DND-41 (cell line): Measurements from ENCODE around the gene TAF6.
A peak's percentile ranks its signal among the peaks of the same experiment; 100 is the strongest.
"Not testable (repeated sequence)": the region's sequence is repeated elsewhere in the genome, so short reads cannot be mapped to it uniquely, and the experiment has no call there.

ENCODE experiments used
- ATAC-seq: fragments of 200-7000 bp; cut with Tn5 transposase; 3 replicates; pipeline ENCODE4 v1.9.1; 2021; ENCODE audit warnings: low read depth; ENCODE audit not compliant: insufficient read depth
- DNase-seq: peaks from one replicate; pipeline ENCODE4 v3.0.0-alpha.2; 2020
- H2AFZ ChIP-seq: 2 replicates; pipeline ENCODE4 v1.6.0; 2012; ENCODE audit warnings: low read depth, low read length
- H3K27ac ChIP-seq: 2 replicates; pipeline ENCODE4 v1.5.1; 2012; ENCODE audit warnings: low read length, inconsistent platforms
- H3K27me3 ChIP-seq: fragments of 200-600 bp; sonication (generic); 2 replicates; pipeline ENCODE4 v1.6.0; 2012; ENCODE audit warnings: low read length, mild to moderate bottlenecking, inconsistent platforms; ENCODE audit not compliant: insufficient read depth, poor library complexity
- H3K36me3 ChIP-seq: 2 replicates; pipeline ENCODE4 v1.5.1; 2012; ENCODE audit warnings: low read length, inconsistent platforms; ENCODE audit not compliant: insufficient read depth
- H3K4me1 ChIP-seq: 2 replicates; pipeline ENCODE4 v1.5.1; 2012; ENCODE audit warnings: mild to moderate bottlenecking, low read length; ENCODE audit not compliant: insufficient read depth
- H3K4me2 ChIP-seq: 2 replicates; pipeline ENCODE4 v1.6.0; 2012; ENCODE audit warnings: mild to moderate bottlenecking, moderate library complexity, low read length, inconsistent platforms; ENCODE audit not compliant: insufficient read depth
- H3K4me3 ChIP-seq, 2 experiments: fragments of 200-600 bp in 1 of 2; shearing (Covaris generic) in 1 of 2; 2 replicates each; pipeline ENCODE4 v1.5.1; 2012 to 2016; ENCODE audit warnings: inconsistent platforms in 2 of 2, low read length in 2 of 2, mild to moderate bottlenecking in 2 of 2, low read depth in 1 of 2, moderate library complexity in 1 of 2
- H3K79me2 ChIP-seq: 2 replicates; pipeline ENCODE4 v1.6.0; 2012; ENCODE audit warnings: low read length, inconsistent platforms; ENCODE audit not compliant: insufficient read depth
- H3K9ac ChIP-seq: 2 replicates; pipeline ENCODE4 v1.6.0; 2012; ENCODE audit warnings: low read depth, mild to moderate bottlenecking, inconsistent platforms, low read length, moderate library complexity
- H3K9me3 ChIP-seq: 2 replicates; pipeline ENCODE4 v1.5.1; 2012; ENCODE audit warnings: low read length, moderate library complexity, mild to moderate bottlenecking, inconsistent platforms; ENCODE audit not compliant: insufficient read depth, severe bottlenecking
- H4K20me1 ChIP-seq: 2 replicates; pipeline ENCODE4 v1.6.0; 2012; ENCODE audit warnings: low read length; ENCODE audit not compliant: insufficient read depth
- EZH2 ChIP-seq: IDR thresholded peaks from 3 replicates; pipeline ENCODE4 v1.6.1; 2012; ENCODE audit warnings: borderline replicate concordance, low read depth, mild to moderate bottlenecking, moderate library complexity, low read length, inconsistent platforms; ENCODE audit not compliant: severe bottlenecking
- TF ChIP-seq, protein P1 (sequence below): IDR thresholded peaks from 2 replicates; pipeline ENCODE4 v1.5.1; 2012; ENCODE audit warnings: borderline replicate concordance, low read length, moderate library complexity, mild to moderate bottlenecking; ENCODE audit not compliant: poor library complexity, severe bottlenecking; ENCODE audit errors: extremely low read depth

Gene TAF6

DNA sequence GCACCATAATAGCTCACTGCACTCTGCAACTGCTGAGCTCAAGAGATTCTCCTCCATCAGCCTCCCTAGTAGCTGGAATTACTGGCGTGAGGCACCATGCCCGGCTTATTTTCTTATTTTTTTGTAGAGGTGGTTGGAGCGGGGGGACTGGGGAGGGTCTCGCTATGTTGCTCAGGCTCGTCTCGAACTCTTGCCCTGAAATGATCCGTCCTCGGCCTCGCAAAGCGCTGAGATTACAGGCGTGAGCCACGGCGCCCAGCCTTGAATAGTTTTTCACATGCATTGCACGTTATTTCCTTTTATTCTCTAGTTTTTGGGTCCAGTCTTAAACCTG, 29.0 kb upstream of the TAF6 start:
- ATAC-seq (peak; percentile 4), DNase-seq (no peak)
- no peak for TF ChIP-seq EZH2
- TF ChIP-seq, protein P1, sequence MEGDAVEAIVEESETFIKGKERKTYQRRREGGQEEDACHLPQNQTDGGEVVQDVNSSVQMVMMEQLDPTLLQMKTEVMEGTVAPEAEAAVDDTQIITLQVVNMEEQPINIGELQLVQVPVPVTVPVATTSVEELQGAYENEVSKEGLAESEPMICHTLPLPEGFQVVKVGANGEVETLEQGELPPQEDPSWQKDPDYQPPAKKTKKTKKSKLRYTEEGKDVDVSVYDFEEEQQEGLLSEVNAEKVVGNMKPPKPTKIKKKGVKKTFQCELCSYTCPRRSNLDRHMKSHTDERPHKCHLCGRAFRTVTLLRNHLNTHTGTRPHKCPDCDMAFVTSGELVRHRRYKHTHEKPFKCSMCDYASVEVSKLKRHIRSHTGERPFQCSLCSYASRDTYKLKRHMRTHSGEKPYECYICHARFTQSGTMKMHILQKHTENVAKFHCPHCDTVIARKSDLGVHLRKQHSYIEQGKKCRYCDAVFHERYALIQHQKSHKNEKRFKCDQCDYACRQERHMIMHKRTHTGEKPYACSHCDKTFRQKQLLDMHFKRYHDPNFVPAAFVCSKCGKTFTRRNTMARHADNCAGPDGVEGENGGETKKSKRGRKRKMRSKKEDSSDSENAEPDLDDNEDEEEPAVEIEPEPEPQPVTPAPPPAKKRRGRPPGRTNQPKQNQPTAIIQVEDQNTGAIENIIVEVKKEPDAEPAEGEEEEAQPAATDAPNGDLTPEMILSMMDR: no peak
- peak overlapping the region; percentile 16 to 91; a peak in 3 of 4 replicates for H3K4me3 ChIP-seq
- H3K4me1 ChIP-seq: peaks cover 26% of the 10 kb centered on the region
- H2AFZ ChIP-seq: peak overlapping the region; percentile 84
- H3K27ac ChIP-seq: peak overlapping the region; percentile 90
- no peaks in the 10 kb centered on the region for H4K20me1 ChIP-seq
- no peaks in the 10 kb centered on the region for H3K27me3 ChIP-seq
- H3K9ac ChIP-seq: peak overlapping the region; percentile 88
- peak overlapping the region; percentile 100 for H3K4me2 ChIP-seq
- H3K79me2 ChIP-seq: peaks cover 20% of the 10 kb centered on the region
- peaks cover 8% of the 10 kb centered on the region; the same call in 1 of the 2 replicates for H3K36me3 ChIP-seq
- H3K9me3 ChIP-seq: no peaks in the 10 kb centered on the region

DNA sequence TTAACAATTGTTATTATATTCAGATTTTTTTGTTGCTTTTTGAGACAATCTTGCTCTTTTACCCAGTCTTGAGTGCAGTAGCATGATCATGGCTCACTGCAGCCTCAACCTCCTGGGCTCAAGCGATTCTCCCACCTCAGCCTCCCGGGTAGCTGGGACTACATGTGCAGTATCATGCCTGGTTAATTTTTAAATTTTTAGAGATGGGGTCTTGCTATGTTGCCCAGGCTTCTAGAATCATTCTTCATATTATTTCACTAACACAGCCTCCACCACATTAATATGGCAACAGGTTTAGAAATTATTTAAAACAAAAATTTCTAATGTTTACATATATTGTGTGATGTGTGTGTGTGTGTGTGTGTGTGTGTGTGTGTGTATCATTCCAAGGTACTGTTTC, 28.1 kb upstream of the TAF6 start:
- Histone ChIP-seq H3K4me2 (no peak overlapping the region), H4K20me1 (no peaks in the 10 kb centered on the region), H3K9ac (no peak overlapping the region), H3K79me2 (peaks cover 20% of the 10 kb centered on the region), H3K4me3 (no peak overlapping the region), H2AFZ (peak overlapping the region; percentile 84; the same call in 1 of the 2 replicates), H3K4me1 (peaks cover 26% of the 10 kb centered on the region), H3K36me3 (0 out of 2 replicates have a peak, but pooled peaks cover 1% of the 10 kb centered on the region), H3K9me3 (no peaks in the 10 kb centered on the region), H3K27ac (no peak overlapping the region), H3K27me3 (no peaks in the 10 kb centered on the region)
- DNase-seq: no peak
- no peak for TF ChIP-seq EZH2
- TF ChIP-seq, protein P1: no peak
- no peak for ATAC-seq

DNA sequence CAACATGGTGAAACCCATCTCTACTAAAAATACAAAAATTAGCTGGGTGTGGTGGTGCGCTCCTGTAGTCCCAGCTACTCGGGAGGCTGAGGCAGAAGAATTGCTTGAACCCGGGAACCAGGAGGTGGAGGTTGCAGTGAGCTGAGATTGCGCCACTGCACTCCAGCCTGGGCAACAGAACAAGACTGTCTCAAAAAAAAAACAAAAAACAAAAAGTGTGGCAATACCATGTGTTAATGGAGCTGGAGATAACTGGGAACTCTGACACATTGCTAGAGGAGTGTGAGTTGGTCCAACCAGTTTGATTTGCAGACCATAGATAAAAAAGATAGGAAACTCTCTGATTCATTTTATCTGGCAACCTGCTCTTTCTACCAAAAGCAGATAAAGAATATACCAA, 27.2 kb upstream of the TAF6 start:
- H3K9me3 ChIP-seq, H3K9ac ChIP-seq, DNase-seq, H3K27me3 ChIP-seq, H3K4me2 ChIP-seq, H3K36me3 ChIP-seq, H3K27ac ChIP-seq, H4K20me1 ChIP-seq, H2AFZ ChIP-seq, H3K4me3 ChIP-seq, ATAC-seq: not testable (repeated sequence)
- Histone ChIP-seq H3K4me1 (peaks cover 26% of the 10 kb centered on the region), H3K79me2 (peaks cover 20% of the 10 kb centered on the region)

DNA sequence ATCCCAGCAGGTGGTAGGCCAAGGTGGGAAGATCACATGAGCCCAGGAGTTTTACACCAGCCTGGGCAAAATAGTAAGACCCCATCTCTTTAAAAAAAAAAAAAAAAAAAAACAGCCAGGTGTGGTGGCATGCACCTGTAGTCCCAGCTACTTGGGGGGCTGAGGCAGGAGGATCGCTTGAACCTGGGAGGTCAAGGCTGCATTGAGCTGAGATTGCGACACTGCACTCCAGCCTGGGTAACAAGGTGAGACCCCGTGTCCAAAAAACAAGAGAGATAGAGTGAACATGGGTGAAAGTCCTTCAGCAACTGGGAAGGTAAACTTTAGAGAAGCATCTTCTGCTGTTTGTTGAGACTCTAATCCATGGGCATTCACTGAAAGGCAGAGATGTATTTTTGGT, 23.3 kb upstream of the TAF6 start:
- no peak overlapping the region for H2AFZ ChIP-seq
- no peaks in the 10 kb centered on the region for H3K9me3 ChIP-seq
- no peaks in the 10 kb centered on the region for H3K79me2 ChIP-seq
- H3K36me3 ChIP-seq: no peaks in the 10 kb centered on the region
- no peak for ATAC-seq
- no peaks in the 10 kb centered on the region for H4K20me1 ChIP-seq
- no peak overlapping the region for H3K9ac ChIP-seq
- no peak for TF ChIP-seq EZH2
- TF ChIP-seq, protein P1: no peak
- no peak overlapping the region for H3K27ac ChIP-seq
- no peak overlapping the region for H3K4me3 ChIP-seq
- no peak for DNase-seq
- H3K4me1 ChIP-seq: no peaks in the 10 kb centered on the region
- no peak overlapping the region for H3K4me2 ChIP-seq
- H3K27me3 ChIP-seq: no peaks in the 10 kb centered on the region
